Stomach (tissue), 9 donors: ENCODE results near the gene RPS6KC1. TPM values are rescaled to one million over a fixed set of nuclear protein-coding genes. Genes with fewer than 3 reads are reported as not detected.
"Not testable (repeated sequence)": the region's sequence is repeated elsewhere in the genome, so short reads cannot be mapped to it uniquely, and the experiment has no call there.

Source experiments
- DNase-seq, 2 donors: peaks; one replicate each; pipeline versions ENCODE4 v3.0.0 to v3.0.0-alpha.2; 2013 to 2019
- H3K27ac ChIP-seq, 5 donors: fragments of 200-600 bp in 4 of 5; sonication (generic) in 4 of 5; one replicate each; pipeline ENCODE4 v1.5.1; 2013 to 2019; ENCODE audit warnings: mild to moderate bottlenecking in 1 of 5, moderate library complexity in 1 of 5
- H3K27me3 ChIP-seq, 3 donors: fragments of 200-600 bp; sonication (generic); one replicate each; pipeline ENCODE4 v1.5.1; 2017 to 2019; ENCODE audit warnings: mixed run types in 1 of 3
- H3K36me3 ChIP-seq, 4 donors: fragments of 200-600 bp; sonication (generic); 1 replicate in 3 of 4; 2 replicates in 1 of 4; pipeline ENCODE4 v1.5.1; 2016 to 2019
- H3K4me1 ChIP-seq, 4 donors: fragments of 200-600 bp; sonication (generic); one replicate each; pipeline ENCODE4 v1.5.1; 2016 to 2019
- H3K4me3 ChIP-seq, 4 donors: fragments of 200-600 bp; sonication (generic) in 3 of 4; one replicate each; pipeline ENCODE4 v1.5.1; 2016 to 2019; ENCODE audit warnings: mild to moderate bottlenecking in 1 of 4
- H3K9me3 ChIP-seq, 4 donors: fragments of 200-600 bp; sonication (generic); one replicate each; pipeline ENCODE4 v1.5.1; 2016 to 2019
- EP300 ChIP-seq: sonication (generic); formaldehyde crosslinking; IDR thresholded peaks from one replicate; pipeline ENCODE4 v1.6.1; 2017; ENCODE audit warnings: antibody characterized with exemption
- POLR2A ChIP-seq, 4 donors: fragments of 450-650 bp; IDR thresholded peaks; one replicate each; pipeline ENCODE4 v1.6.1; 2016; ENCODE audit warnings: antibody characterized with exemption in 4 of 4, control low read depth in 2 of 4, mild to moderate bottlenecking in 1 of 4, moderate library complexity in 1 of 4
- POLR2AphosphoS5 ChIP-seq, 3 donors: sonication (generic); formaldehyde crosslinking; IDR thresholded peaks; one replicate each; pipeline ENCODE4 v1.6.1; 2016; ENCODE audit warnings: antibody characterized with exemption in 3 of 3
- WGBS, 5 donors: extraction: QIAGEN DNeasy Blood & Tissue Kit in 3 of 5; methylation state at CpG; one replicate each; pipeline versions ENCODE4 v1.1.5 to v1.1.7; 2013 to 2018; 5-methylcytosine and 5-hydroxymethylcytosine counted together
- intact Hi-C: fragments of 100-400 bp; cut with DNase I; formaldehyde crosslinking; loops from one replicate; pipeline ENCODE4 v1.15.1; 2023; ENCODE audit warnings: low total_unique reads
- polyA plus RNA-seq, 3 donors: library from polyadenylated mRNA; stranded (reverse); fragments of 200-250 nt; gene quantifications; one replicate each; pipeline ENCODE4 v1.2.3, GENCODE V29; 2013
- total RNA-seq, 5 donors: library from RNA; depleted of rRNA; stranded (reverse); fragments of >200 nt; gene quantifications; one replicate each; pipeline versions ENCODE4 v1.1.0 to v1.2.3, GENCODE V29; 2014 to 2016
- TF ChIP-seq, protein P1 (sequence below), 7 experiments: fragments of 450-650 bp in 4 of 7; fragments of 200-600 bp in 3 of 7; sonication (generic) in 3 of 7; IDR thresholded peaks; one replicate each; pipeline ENCODE4 v1.5.1; 2016 to 2019; ENCODE audit warnings: antibody characterized with exemption in 7 of 7, control low read depth in 2 of 7, mild to moderate bottlenecking in 1 of 7
- donor health status: healthy with polysubstance abuse.
- donor health status: Bipolar disorder and iron deficiency.
- donor health status: healthy.

The RPS6KC1 gene
- total and polyA plus RNA-seq, 8 donors: 3.8 to 137 (median 8.9) TPM

DNA sequence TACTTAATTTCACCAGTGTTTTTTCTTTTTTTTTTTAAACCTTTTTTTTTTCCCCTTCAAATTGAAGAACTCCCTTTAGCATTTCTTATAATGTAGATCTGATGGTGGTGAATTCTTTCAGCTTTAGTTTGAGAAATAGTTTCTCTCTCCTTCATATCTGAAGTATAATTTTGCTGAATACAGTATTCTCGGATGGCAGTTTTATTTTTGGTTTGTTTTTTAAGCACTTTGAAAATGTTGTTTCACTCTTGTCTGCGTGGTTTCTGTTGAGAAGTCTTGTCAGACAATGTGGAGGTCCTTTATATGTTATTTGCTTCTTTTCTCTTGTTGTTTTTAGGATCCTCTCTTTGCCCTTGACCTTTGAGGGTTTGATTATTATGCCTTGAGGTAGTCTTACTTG, 135.1 kb downstream of the RPS6KC1 start:
- TF ChIP-seq POLR2A (IDR thresholded peaks at IDR 0.05): no peak
- Histone ChIP-seq H3K36me3 (peaks cover 0 to 45% (median 13%) of the 10 kb centered on the region in 4 donors), H3K27me3 (no peaks in the 10 kb centered on the region), H3K4me1 (no peaks in the 10 kb centered on the region), H3K4me3 (no peak overlapping the region), H3K27ac (no peak overlapping the region), H3K9me3 (peaks cover 0 to 45% (median 28%) of the 10 kb centered on the region in 4 donors)
- DNase-seq: no peak
- WGBS, 5 donors: 96 to 98% (median 97%) methylated on average over 2 of the region's 2 CpGs
- intact Hi-C loops: no loop called here

DNA sequence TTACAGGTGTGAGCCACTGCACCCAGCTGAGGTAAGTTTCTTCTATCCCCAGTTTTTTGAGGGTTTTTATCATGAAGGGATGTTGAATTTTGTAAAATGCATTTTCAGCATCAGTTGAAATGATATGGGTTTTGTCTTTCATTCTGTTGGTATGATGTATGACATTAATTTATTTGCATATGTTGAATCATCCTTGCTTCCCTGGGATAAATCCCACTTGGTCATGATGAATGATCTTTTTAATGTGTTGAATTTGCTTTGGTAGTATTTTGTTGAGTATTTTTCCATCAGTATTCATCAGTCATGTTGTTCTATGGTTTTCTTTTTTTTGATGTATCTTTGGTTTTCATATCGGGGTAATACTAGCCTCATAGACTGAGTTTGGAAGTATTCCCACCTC, 141.0 kb downstream of the RPS6KC1 start:
- intact Hi-C loops: no loop called here
- WGBS, 5 donors: 87 to 100% (median 91%) methylated on average over 1 of the region's 1 CpG
- DNase-seq: no peak

DNA sequence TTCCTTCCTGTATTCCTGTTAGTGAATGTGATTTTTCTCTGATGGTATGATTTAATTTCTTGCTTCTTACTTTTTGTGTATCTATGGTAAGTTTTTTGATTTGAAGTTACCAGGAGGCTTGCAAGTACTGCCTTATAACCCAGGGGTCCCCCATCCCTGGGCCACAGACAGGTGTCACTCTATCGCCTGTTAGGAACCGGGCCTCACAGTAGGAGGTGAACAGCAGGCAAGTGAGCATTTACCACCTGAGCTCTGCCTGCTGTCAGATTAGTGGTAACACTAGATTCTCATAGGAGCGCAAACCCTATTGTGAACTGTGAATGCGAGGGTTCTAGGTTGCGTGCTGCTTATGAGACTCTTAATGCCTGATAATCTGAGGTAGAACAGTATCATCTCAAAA, 143.3 kb downstream of the RPS6KC1 start:
- TF ChIP-seq EP300 (no peak), POLR2AphosphoS5 (IDR thresholded peaks at IDR 0.05) (no peak), POLR2A (IDR thresholded peaks at IDR 0.05) (no peak)
- TF ChIP-seq, protein P1, sequence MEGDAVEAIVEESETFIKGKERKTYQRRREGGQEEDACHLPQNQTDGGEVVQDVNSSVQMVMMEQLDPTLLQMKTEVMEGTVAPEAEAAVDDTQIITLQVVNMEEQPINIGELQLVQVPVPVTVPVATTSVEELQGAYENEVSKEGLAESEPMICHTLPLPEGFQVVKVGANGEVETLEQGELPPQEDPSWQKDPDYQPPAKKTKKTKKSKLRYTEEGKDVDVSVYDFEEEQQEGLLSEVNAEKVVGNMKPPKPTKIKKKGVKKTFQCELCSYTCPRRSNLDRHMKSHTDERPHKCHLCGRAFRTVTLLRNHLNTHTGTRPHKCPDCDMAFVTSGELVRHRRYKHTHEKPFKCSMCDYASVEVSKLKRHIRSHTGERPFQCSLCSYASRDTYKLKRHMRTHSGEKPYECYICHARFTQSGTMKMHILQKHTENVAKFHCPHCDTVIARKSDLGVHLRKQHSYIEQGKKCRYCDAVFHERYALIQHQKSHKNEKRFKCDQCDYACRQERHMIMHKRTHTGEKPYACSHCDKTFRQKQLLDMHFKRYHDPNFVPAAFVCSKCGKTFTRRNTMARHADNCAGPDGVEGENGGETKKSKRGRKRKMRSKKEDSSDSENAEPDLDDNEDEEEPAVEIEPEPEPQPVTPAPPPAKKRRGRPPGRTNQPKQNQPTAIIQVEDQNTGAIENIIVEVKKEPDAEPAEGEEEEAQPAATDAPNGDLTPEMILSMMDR (IDR thresholded peaks at IDR 0.05): no peak
- WGBS, 5 donors: 91 to 96% (median 95%) methylated on average over 5 of the region's 5 CpGs

More for the DNA sequence above, 141.0 kb downstream of the RPS6KC1 start:
- peaks cover 0 to 23% (median 12%) of the 10 kb centered on the region in 4 donors for H3K9me3 ChIP-seq
- H3K27me3 ChIP-seq: no peaks in the 10 kb centered on the region
- H3K4me3 ChIP-seq: no peak overlapping the region
- TF ChIP-seq, protein P1 (IDR thresholded peaks at IDR 0.05): no peak
- no peak for TF ChIP-seq POLR2AphosphoS5 (IDR thresholded peaks at IDR 0.05)
- no peak for TF ChIP-seq EP300
- no peak for TF ChIP-seq POLR2A (IDR thresholded peaks at IDR 0.05)
- H3K4me1 ChIP-seq: no peaks in the 10 kb centered on the region
- H3K36me3 ChIP-seq: peaks cover 0 to 24% (median 9%) of the 10 kb centered on the region in 4 donors
- H3K27ac ChIP-seq: no peak overlapping the region

DNA sequence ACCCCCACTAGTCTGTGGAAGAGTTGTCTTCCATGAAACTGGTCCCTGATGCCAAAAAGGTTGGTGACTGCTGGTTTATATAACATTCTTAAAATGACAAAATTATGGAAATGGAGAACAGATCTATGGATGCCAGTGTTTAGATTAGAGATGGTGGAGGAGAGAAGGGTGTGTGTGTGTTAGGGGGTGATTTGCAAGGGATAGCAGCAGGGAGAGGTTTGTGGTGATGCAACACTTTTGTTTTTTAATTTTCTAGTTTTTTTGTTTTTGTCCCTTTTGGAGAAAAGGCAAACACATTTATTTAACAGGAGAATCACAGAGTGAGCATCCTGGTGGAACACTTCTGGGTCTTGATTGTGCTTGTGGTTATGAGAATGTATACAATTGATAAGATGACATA, 143.8 kb downstream of the RPS6KC1 start:
- DNase-seq: no peak

More for the DNA sequence above, 143.3 kb downstream of the RPS6KC1 start:
- Histone ChIP-seq H3K4me3 (no peak overlapping the region), H3K27ac (no peak overlapping the region), H3K36me3 (peaks cover 0 to 28% (median 13%) of the 10 kb centered on the region in 4 donors), H3K9me3 (peaks cover 3 to 38% (median 22%) of the 10 kb centered on the region in 4 donors), H3K4me1 (no peaks in the 10 kb centered on the region), H3K27me3 (no peaks in the 10 kb centered on the region)
- DNase-seq: no peak
- intact Hi-C loops: no loop called here

DNA sequence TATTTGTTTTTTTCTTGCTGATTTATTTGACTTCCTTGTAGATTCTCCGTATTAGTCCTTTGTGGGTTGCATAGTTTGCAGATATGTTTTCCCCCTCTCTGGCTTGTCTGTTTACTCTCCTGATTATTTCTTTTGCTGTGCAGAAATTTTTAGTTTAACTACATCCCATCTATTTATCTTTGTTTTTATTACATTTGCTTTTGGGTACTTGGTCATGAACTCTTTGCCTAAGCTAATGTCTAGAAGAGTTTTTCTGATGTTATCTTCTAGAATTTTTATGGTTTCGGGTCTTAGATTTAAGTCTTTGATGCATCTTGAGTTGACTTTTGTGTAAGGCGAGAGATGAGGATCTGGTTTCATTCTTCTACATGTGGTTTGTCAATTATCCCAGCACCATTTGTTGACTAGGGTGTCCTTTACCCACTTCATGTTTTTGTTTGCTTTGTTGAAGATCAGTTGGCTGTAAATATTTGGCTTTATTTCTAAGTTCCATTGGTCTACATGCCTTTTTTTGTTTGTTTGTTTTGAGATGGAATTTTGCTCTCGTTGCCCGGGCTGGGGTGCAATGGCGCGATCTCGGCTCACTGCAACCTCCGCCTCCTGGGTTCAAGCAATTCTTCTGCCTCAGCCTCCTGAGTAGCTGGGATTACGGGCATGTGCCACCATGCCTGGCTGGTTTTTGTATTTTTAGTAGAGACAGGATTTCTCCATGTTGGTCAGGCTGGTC, 145.4 kb downstream of the RPS6KC1 start:
- H3K27ac ChIP-seq, intact Hi-C loops, DNase-seq, H3K4me3 ChIP-seq, H3K4me1 ChIP-seq, H3K27me3 ChIP-seq: not testable (repeated sequence)
- H3K9me3 ChIP-seq: peaks cover 3 to 23% (median 13%) of the 10 kb centered on the region in 4 donors
- peaks cover 0 to 17% (median 12%) of the 10 kb centered on the region in 4 donors for H3K36me3 ChIP-seq
- WGBS, 5 donors: 87 to 95% (median 89%) methylated on average over 10 of the region's 10 CpGs

More for the DNA sequence above, 143.8 kb downstream of the RPS6KC1 start:
- peaks cover 0 to 27% (median 14%) of the 10 kb centered on the region in 4 donors for H3K36me3 ChIP-seq
- TF ChIP-seq EP300 (no peak), POLR2AphosphoS5 (IDR thresholded peaks at IDR 0.05) (no peak), POLR2A (IDR thresholded peaks at IDR 0.05) (no peak)
- TF ChIP-seq, protein P1 (IDR thresholded peaks at IDR 0.05): no peak
- H3K27me3 ChIP-seq: no peaks in the 10 kb centered on the region
- H3K27ac ChIP-seq: no peak overlapping the region
- no peak overlapping the region for H3K4me3 ChIP-seq
- H3K4me1 ChIP-seq: no peaks in the 10 kb centered on the region
- peaks cover 3 to 35% (median 22%) of the 10 kb centered on the region in 4 donors for H3K9me3 ChIP-seq
- intact Hi-C loops: no loop called here
